ENCODE results near the gene CNOT1.
A peak's percentile ranks its signal among the peaks of the same experiment; 100 is the strongest.
"Not testable (repeated sequence)": the region's sequence is repeated elsewhere in the genome, so short reads cannot be mapped to it uniquely, and the experiment has no call there.

Gene CNOT1

DNA sequence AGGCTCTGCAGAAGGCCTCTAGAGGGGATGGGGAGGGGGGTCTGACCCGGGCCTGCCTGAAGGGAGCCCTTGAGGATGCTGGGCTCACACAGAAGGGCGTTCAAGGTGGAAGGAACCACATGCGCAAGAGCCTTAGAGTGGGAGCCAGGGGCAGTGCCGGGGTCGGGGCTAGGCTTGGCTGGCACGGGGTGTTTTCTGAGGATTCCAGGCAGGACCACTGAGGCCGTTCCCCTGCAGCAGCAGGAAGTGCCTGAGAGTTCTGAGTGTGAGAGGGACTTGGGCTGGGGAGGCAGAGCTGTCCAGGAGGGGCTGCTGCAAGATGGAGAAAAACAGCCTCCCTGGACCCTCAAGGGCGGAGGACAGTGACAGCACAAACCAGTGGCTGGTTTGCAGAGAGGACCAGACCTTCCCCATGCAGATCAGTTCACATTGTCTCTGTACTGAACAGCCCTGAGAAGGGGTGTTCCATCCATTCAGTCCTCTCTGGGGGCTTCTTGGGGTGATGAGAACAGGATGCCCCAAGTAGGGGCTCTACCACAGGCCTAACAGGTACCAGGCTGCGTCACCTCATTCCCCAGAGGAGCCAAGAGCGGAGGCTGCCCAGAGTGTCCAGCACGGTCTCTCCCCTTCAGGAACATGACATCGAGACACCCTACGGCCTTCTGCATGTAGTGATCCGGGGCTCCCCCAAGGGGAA is 126.3 kb downstream of the CNOT1 start:
- DNase-seq (ENCODE audit: low spot score) = no peak

DNA sequence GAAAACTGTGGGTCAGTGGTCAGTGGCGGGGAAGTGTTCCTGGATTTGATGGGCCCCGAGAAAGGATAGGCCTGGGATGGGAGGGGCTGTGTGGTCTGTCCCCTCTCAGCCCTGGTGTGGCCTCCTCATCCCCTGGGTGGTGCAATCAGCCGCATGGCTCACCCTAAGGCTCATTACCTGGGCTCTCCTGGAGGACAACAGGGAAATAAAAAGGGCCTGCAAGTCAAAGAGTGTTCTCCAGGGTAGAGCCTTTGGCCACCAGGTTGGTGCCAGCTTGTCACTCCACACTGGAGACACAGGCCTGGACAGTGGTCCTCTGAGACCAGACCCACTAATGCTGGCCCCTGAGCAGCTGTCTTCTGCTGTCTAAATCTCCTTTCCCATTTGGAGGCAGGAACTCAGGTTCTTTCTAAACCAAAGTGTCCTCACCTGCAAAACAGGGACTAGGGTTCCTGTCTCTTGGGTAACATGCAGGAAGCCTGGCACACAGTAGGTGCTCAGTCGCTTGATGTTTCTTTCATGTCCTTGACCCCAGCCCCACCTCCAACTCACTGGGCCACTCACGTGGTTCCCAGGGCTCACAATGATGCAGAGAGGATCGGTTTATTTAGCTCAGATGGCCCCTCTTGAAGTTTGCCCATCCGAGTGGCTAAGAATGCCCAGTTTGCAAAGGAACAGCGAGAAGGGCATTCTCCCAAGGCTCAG is 127.3 kb downstream of the CNOT1 start:
- no peak for DNase-seq (ENCODE audit: low spot score)

DNA sequence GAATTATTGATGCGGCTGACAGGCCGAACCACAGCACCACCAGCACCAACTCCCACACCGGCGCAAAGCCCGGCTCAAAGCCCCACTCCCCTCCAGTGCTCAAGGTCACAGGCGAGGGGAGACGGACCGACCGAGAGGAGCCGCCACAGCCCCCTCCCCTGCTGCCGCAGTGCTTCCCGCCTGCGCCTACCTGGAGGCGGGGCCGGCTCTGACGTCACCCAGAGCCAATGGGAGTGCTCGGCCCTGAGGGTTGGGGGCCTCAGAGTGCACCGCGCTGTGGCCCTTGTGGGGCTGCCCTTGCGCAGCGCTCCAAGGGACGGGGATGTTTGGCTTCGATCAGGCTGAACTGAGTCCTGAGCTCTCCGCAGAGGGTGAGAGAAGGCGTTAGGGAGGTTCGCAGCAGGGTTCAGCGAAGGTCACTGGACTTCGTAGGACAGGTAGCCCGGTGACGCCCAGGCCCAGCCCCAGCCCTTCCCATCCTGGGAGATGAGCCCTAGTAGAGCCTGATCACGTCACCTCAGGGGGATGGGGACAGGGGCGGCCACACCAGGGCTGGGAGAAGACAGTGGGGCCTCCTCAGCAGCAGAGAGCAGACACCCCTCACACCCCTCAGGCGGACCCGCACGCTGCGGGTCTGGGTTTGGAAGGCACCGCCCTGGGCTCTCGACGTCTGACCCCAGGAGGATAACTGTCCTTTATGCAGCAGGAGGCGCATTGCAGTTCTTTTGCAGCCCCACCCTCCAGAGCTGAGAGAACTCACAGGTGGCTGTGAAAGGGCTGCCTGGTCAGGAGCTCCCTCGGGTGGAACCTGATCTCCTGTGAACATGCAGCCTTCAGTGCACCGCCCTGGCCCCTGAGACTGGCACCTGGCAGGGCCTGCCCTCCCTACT is 128.1 kb downstream of the CNOT1 start:
- DNase-seq (ENCODE audit: low spot score) = no peak

GRCh38 chr16:58500430-58501241 is 129.0 kb downstream of the CNOT1 start:
- no peak for DNase-seq (ENCODE audit: low spot score)

DNA sequence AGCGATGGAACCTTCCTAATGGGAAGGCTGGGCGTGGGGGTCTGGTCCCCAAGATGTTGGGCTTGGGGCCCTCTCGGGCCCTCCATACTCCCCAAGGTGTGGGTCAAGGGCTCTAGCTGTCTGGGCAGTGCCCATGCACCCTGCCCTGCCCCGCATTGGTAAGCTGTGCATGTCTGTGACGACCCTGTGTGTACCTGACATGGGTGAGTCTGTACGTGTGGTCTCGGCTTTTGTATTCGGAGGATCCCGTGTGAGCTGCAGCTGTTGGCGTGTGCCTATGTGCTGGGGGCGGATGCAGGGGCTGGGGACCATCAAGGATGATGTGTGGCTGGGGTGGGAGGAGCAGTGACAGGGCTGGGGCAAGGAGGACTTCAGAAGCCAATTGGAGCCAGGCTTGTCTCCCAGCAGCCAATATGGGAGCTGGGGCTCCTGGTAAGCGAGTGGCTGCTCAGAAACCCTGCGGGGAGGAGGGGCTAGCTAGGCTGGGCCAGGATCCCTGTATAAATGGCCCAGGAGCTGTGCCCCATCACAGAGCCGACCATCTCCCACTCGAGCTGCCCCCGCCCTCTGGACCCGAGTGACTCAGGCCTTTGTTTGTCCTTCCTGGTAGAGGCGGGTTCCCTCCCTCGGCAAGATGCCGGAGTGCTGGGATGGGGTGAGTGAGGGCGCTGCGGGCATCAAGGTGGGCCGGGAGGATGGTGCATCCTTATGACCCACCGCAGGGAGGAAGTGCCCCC is 129.8 kb downstream of the CNOT1 start, which contains the start of gene NDRG4:
TSS of gene NDRG4 (plus strand) at position 529 of the 737 bp plus-strand sequence. CDS start at position 635, 106 bp downstream.
- DNase-seq (ENCODE audit: low spot score) = peak; percentile 90

DNA sequence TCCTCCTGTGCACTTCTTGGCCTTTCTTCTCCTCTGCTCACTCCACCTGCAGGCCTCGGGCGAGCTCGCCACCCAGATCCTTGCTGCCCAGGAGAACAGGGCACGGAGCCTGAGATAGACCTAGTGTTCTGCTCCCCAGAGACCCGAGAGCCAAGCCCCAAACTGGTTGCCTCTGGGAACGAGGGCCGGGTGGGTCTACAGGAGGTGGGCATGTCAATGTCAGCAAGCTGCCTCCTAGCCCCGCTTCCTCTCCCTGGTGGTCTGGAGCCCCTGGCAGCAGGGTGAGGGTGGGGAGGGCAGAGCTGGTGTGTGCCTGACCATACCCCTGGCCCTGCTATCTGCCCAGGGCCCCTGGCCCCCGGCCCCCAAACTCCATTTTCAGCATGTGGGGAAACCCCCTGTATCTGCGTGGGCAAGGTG is 130.5 kb downstream of the CNOT1 start:
- DNase-seq (ENCODE audit: low spot score) = no peak

DNA sequence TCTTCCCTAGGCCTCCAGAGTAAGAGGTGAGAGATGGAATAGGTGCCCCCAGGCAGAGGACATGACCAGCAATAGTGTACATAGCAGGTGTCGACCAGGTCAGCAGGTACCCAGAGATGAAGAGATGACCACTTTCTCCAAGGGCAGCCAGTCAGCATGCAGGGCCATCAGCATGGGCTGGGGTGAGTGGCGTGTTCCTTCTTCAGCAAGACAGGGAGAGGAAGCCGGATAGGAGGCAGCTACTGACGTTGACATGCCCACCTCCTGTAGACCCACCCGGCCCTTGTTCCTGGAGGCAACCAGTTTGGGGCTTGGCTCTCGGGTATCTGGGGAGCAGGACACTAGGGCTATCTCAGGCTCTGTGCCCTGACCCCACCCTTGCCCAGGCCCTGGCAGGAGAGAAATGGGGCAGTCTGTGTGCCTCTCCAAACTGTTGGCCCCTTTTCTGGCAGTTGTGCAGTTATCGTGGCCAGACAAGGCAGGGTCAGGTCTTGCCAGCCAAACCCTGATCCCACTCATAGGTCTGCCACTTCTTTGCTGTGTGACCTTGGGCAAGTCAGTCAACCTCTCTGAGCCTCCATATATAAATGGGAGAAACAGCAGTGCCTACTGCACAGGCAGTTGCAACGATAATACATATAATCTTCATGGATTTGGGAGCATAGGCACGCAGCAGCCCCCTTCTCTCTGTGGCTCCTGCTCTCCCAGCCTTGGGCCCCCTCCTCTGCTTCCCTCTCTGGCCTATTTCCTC is 131.1 kb downstream of the CNOT1 start:
- DNase-seq (ENCODE audit: low spot score) = no peak

GRCh38 chr16:58497935-58498334 is 131.7 kb downstream of the CNOT1 start:
- no peak for DNase-seq (ENCODE audit: low spot score)

DNA sequence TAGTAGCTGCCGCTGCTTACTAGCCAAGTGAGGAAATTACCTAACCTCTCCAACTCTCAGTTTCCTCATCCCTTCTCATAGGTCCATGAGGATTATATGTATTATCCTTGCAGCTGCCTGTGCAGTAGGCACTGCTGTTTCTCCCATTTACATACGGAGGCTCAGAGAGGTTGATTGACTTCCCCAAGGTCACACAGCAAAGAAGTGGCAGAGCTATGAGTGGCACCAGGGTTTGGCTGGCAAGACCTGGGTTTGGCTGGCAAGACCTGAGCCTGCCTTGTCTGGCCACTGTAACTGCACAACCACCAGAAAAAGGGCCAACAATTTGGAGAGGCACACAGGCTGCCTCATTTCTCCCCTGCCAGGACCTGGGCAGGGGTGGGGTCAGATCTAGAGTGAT is 132.2 kb downstream of the CNOT1 start:
- DNase-seq (ENCODE audit: low spot score) = no peak

DNA sequence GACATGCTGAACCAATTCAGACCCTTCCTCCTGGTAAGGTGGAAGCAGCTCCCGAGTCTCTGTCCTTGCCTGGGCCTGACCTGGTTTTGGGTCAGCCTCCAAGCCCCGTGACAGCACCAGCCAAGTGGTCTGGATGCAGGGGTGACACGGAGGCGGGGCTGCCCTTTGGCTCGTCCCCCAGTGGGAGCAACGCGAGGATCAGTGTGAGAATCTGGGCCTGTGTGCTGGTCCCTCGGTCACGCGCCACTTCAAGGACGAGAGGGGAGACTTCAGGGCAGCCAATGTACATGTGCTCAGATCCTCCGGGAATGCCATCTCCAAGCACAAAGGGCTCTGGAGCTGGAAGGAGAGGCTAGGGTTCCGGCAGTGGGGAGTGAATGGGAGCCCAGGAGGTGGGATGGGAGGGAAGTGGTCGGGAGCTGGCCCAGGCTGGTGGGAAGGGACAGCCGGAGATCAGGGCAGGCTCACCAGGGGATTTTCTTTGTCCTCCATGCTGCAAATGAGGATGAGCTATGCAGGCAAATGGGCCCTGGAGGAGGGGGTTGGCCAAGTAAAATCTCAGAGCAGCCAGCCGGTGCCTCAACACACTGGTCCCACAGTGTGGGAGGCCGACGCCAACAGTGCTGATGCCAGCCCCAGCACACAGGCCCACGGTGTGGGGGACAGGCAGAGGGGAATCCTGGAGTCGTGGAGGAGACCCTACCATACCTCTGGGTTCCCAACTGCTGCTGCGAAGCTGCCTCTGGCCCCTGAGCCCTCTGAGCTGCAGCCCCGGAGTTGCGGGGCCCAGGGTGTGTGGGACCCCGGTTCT is 133.9 kb downstream of the CNOT1 start:
- DNase-seq (ENCODE audit: low spot score) = no peak

GRCh38 chr16:58494981-58495520 is 134.6 kb downstream of the CNOT1 start:
- DNase-seq (ENCODE audit: low spot score) = peak; percentile 87

GRCh38 chr16:58493756-58494431 is 135.7 kb downstream of the CNOT1 start:
- DNase-seq (ENCODE audit: low spot score) = no peak

GRCh38 chr16:58492735-58493134 is 136.9 kb downstream of the CNOT1 start:
- DNase-seq (ENCODE audit: low spot score) = no peak

DNA sequence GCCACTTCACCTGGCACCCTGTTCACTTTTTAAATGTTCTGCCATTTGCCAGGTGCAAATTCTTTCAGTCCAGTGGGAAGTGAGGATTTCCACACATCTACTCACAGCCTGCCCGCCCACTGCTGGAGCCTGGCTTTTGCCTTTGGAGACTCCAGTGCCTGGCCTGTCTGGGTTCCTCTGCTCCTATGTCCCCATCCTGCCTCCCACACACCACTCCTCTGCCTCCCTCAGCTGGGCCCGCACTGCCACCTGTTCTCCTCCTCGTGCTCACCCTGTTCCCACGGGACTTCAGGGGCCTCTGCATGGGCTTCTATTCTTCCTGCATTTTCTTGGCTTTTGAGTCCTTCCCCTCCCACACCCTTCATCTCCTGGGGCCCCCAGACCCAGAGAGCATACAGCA is 137.6 kb downstream of the CNOT1 start:
- no peak for DNase-seq (ENCODE audit: low spot score)

DNA sequence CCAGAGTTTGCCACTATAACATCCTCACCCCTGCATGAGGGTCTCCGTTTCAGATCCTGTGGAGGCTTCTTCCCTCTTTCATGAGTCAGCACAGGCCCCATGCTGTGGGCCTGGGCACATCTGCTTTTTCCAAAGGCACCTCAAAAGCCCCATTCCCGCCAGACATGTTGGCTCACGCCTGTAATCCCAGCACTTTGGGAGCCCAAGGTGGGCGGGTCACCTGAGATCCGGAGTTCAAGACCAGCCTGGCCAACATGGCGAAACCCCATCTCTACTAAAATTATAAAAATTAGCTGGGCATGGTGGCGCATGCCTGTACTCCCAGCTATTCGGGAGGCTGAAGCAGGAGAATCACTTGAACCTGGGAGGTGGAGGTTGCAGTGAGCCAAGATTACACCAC is 139.1 kb downstream of the CNOT1 start:
- DNase-seq (ENCODE audit: low spot score) = not testable (repeated sequence)

DNA sequence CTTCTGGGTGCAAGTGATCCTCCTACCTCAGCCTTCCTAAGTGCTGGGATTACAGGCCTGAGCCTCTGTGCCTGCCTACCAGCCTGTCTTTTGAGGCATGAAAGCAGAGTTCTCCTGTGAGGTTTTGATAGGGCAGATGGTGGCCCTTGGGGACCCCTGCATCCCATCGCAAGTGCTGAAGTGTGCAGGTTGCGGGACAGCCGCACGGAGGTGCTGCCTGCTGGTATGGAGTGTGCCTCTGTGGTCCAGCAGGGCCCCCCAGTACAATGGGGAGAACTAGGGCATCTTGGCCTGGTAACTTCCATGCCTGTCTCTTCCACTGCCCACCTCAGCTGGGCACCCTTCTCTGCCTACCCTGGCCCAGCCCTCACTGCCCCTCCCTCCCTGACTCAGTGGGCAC is 139.6 kb downstream of the CNOT1 start:
- no peak for DNase-seq (ENCODE audit: low spot score)

GRCh38 chr16:58488531-58488930 is 141.1 kb downstream of the CNOT1 start:
- no peak for DNase-seq (ENCODE audit: low spot score)

GRCh38 chr16:58487566-58488351 is 141.9 kb downstream of the CNOT1 start:
- DNase-seq (ENCODE audit: low spot score) = peak; percentile 69

Data from kidney capillary endothelial cell (primary cell).